ELF-1 (cell line): ENCODE data around the gene PRDX6.
"Not testable (repeated sequence)": the region's sequence is repeated elsewhere in the genome, so short reads cannot be mapped to it uniquely, and the experiment has no call there.

Source experiments
- DNase-seq: peaks from one replicate; pipeline ENCODE4 v3.0.0-alpha.2; 2016; ENCODE audit warnings: low read depth, low spot score

Gene PRDX6, protein sequence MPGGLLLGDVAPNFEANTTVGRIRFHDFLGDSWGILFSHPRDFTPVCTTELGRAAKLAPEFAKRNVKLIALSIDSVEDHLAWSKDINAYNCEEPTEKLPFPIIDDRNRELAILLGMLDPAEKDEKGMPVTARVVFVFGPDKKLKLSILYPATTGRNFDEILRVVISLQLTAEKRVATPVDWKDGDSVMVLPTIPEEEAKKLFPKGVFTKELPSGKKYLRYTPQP

GRCh38 chr1:173477286-173478093 is at the start of gene PRDX6:
Gene PRDX6, plus strand, starts transcription at chr1:173477335. Its CDS starts 63 bp downstream, at chr1:173477398.
- peak; percentile 78 for DNase-seq

- peak; percentile 81 for DNase-seq
Observed at GRCh38 chr1:173429471-173430402, 47.4 kb upstream of the PRDX6 start.

GRCh38 chr1:173430677-173431303 is 46.3 kb upstream of the PRDX6 start:
- peak; percentile 16 for DNase-seq

DNA sequence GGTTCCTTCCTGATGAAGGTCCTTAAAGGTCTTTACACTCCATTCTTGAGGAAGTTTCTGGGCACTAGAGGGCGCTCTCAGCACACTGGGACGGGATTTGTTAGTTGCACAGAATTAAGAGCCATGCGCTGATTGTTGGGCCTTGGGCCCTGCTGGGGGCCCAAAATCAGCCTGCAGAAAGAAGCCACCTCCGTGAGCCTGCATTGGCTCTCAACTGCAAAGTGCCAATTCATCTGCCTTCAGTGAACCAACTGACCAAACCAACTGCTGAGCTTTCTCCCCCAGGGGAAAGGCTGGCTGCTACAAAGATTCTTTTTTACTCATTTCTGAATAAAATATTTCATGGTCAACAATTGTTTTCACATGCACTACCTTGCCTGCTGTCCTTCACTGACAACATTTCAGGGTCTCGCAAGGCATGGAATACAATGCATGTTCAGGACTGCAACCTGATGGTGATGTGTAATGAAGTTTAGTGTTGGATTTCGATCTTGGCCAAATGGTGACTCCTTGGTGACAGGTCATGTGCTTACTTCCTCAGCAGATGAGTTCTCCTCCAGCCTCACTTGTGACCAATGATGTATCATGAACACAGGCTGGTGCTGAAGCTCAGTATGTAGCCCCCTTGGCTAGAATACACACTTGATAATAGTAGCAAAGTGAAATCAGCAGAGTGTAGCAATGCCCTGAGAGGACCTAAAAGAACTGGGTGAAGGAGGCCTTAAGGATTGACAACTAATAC is 45.7 kb upstream of the PRDX6 start:
- peak; percentile 93 for DNase-seq

DNA sequence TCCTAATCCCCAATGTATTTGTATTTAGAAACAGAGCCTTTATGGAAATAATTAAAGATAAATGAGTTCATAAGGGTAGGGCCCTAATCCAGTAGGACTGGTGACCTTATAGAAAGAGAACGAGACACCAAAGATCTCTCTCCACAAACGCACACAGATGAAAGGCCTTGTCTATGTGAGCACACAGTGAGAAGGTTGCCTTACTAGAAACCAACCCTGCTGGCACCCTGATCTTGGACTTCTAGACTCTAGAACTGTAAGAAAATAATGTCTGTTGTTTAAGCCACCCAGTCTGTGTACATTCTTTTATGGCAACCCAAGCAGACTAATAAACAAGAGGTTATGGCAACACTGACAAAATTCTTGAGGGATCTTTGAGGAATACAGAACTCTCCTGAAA is 44.8 kb upstream of the PRDX6 start:
- DNase-seq = no peak

- no peak for DNase-seq
Observed at GRCh38 chr1:173433751-173434326, 43.3 kb upstream of the PRDX6 start.

DNA sequence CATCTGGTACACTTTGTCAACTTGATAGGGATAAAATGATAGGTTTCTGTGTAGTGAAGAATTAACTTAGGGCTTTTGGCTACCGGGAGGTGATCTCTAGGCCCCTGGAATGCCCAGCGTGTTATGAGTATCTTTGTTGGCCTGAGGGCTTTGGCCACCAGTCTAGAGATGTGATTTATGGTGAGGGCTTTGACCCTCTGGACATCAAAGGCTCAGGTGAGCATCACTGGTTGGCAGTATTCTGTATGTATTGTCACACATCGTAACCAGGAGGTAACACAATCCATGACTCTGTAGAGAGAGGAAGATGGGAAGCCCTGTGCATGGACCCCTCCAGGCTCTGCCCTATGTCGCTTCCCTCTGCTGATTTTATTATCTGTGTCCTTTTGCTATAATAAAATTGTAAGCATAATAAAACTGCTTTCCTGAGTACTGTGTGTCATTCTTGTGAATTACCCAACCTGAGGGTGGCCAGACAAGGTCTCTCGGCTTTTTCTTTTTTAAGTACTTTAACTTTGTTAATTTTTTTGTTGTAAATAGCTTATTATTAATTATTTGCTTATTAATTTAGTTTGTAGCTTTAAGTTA is 40.2 kb upstream of the PRDX6 start:
- DNase-seq = no peak

- DNase-seq = no peak
Observed at GRCh38 chr1:173438675-173439074, 38.5 kb upstream of the PRDX6 start.

DNA sequence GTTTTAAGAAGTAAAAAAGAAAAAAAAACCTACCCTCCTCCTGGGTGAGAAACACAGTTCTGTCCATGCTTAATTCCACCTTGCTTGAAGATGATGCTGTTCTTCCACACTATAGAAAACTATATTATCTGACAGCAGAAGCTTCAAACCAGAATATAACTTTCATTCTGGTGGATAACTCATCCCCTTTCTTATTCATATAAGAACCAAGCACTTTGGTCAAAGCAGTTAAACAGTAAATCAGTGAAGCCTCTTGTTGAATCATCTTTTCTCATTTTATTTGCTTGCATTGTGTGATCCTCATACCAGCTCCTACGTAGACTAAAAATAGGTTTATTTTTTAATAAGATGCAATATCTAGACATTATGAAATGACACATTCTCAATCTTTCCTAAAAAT is 36.7 kb upstream of the PRDX6 start:
- DNase-seq = no peak

DNA sequence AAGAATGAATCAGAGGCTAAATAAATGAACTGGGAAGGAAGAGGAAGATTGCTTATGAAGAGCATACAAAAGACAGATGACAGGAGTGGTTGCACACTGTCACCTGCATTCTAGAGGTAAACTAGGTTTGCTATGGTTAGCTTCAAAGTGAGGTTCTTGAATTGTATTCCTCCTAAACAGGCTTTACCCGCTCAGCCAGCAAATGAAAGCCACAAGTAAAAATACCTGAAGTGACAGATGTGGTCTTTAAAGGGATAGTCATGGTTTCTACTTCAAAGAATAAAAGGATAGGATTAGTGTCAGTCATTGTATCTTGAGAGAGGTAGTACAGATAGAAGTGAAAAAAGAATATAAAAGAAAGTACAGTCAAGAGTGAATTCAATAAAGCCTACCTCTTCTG is 32.4 kb upstream of the PRDX6 start:
- peak; percentile 15 for DNase-seq

- no peak for DNase-seq
Observed at GRCh38 chr1:173445164-173445563, 32.0 kb upstream of the PRDX6 start.

DNA sequence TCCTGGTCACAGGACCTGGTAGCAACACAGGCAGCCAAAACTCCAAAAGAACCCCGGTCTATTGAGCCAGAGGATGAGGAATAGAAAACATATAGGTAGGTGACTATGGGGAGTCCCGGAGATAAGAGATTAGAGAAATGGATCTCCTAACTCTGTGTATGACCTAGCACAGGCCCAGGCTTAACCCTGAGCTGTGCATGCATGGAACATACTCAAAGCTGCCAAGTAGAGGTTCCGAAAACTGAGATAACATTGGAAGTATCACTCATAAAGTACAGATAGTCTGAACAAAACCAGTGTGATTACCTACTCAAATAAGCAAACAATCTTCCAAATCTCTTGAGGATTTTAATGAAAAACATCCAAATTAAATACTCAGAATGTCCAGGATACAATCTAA is 31.5 kb upstream of the PRDX6 start:
- DNase-seq = no peak

DNA sequence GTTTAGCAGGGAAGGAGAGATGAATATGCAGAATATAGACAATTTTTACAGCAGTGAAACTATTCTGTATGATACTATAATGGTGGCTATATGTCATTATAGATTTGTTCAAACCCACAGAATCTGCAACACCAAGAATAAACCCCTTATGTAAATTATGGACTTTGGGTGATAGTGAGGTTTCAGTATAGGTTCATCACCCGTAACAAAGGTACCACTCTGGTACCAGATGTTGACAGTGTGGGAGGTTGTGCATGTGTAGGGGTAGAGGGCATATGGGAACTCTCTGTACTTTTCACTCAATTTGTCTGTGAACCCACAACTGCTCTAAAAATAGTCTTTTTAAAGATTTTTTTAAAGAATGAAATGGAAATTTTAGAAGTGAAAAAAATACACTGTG is 29.9 kb upstream of the PRDX6 start:
- DNase-seq = no peak

DNA sequence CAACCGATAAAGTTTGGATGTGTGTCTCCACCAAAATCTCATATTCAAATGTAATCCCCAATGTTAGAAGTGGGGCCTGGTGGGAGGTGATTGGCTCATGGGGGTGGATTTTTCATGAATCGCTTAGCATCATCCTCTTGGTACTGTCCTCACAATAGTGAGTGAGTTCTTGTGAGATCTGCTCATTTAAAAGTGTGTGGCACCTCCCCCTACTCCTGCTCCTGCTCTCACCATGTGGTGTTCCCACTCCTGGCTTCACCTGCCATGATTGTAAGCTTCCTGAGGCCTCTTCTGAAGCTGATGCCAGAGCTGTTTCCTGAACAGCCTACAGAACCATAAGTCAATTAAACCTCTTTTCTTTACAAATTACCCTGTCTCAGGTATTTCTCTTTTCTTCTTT is 28.2 kb upstream of the PRDX6 start:
- peak; percentile 55 for DNase-seq

DNA sequence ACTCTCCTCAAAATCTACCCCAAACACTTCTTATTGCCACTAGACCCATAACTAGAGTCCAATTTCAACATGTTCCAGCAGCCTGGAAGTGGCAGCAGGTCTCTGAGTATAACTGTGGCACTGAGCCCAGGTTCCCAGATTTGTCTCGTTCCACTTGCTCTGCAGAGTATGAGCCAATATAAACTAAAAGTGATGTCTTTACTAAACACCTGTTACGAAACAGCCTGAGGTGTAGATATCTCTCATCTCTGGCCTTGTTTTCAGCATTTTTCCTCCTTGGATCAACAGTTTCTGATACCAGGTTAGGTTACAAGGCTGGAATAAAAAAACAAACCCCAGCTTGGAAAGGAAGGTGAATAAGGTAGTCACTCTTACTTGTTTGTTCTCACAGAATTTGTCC is 25.2 kb upstream of the PRDX6 start:
- DNase-seq = no peak

DNA sequence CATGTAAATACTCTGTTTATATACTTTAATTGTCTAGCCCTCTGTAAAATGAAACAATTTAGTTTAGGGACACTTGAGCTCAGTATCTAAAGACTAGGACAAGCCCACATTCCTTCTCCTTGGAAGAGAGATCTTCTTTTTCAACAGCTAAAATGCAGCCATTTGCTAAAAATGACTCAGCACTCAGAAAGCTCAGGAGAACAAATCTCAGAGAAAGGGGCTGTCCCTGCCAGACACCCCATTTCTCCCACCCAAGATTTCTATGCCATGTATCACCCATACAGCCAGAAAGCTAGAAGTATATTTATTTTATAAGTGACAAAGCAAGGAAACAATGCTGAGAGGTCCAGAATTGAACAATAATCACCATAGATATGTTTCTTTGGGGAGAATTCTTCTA is 23.2 kb upstream of the PRDX6 start:
- no peak for DNase-seq

- DNase-seq = no peak
Observed at GRCh38 chr1:173454966-173455524, 22.1 kb upstream of the PRDX6 start.

DNA sequence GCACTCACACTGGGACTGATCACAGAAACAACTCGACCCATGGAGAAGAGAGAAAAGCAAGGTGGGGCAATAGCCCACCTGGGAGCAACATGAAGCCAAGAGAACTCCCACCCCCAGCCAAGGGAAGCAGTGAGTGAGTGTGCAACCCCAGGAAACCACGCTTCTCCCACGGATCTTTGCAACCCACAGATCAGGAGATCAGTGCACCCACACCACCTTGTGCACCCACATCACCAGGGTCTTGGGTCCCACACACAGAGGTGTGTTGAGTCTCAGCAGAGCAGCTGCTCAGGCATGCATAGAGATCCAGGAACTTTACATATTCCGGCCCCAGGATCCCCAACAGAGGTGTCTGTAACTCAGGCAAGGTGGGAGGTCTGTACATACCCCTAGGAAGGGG is 17.2 kb upstream of the PRDX6 start:
- DNase-seq = no peak

- DNase-seq = not testable (repeated sequence)
Observed at GRCh38 chr1:173462666-173463065, 14.5 kb upstream of the PRDX6 start.

- not testable (repeated sequence) for DNase-seq
Observed at GRCh38 chr1:173464185-173464584, 12.9 kb upstream of the PRDX6 start.
